ENCODE results near the gene INHBB.

The INHBB gene

DNA sequence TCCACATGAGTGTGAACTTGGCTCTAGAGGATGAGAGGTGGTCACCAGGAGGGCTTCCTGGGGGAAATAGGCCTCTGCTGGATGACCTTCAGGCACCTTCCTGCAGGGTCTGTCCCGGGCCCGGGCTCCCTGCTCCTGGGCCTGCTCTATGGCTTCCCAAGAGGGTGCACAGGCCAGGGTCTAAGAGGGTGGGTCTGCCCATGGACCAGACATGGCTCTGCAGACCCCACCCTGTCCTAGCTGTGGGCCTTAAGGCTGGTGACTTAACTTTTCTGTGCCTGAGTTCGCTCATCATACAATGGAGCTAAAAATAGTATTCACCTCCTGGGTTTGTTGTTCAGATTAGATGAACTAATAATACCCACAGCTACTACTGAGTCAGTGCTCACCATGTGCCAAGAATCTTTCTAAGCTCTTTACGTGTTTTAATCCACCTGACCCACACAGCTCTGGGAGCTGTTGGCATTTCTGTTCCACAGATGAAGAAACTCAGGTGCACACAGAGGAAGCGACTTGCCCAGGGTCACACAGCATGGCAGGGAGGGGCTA, 14.4 kb downstream of the INHBB start:
- no peak for DNase-seq

DNA sequence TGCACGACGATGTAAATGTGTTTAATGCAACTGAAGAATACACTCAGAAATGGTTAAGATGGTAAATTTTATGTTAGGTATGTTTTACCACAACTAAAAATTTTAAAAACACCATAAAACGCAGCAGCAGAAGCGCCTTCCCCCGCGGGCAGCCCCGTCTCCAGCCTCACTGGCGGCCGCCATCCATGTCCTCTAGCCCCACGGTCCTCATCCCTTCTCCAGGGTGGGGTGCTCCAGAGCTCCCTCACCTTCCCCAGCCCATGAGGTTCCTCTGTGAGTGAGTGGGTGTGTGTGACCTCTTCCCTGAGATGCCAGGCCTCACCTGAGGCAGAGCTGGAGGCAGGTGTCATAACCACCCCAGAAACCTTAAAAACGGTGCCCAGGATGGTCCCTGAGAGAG, 17.0 kb downstream of the INHBB start:
- no peak for DNase-seq

DNA sequence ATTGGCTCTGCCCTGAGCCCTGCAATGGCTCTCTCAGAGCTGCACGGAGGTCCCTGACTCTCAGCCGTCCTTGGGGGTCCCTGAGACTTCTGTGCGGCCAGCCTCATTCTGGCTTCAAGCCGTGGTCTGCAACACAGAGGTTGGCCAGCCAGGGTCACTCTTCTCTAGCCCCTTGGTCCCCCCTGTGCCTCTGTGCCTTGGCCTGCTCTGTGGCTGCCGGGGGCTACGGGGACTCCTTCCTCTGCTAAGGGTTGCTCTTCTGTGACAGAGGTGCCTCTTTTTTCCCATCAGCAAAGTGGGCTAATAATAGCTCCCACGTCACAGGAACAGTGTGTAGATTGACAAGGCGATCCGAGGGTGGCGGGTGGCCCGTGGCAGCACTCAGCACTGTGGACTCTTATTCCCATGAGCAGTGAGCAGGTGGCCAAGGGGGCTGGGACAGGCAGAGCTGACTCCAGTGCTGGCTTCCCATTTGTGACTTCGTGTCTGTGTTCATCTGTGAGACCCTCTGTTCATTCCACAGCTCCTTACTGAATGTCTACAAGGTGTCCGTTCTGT, 19.4 kb downstream of the INHBB start:
- DNase-seq: no peak

DNA sequence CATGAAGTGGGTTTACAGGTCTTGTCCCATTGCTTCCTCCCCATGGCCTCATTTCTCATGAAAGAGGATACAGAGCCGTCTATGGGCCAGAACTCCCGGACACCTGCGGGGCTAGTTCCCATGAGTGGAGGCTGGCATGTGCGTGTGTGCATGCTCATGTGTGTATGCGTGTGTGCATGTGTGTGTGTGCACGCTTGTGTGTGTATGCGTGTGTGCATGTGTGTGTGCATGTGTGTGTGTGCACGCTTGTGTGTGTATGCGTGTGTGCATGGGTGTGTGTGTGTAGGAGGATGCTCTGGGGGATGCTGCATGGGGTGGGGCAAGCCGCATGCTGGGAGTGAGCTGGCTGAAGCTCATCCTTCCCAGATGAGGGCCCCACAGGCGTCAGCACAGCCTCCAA, 20.8 kb downstream of the INHBB start:
- no peak for DNase-seq

DNA sequence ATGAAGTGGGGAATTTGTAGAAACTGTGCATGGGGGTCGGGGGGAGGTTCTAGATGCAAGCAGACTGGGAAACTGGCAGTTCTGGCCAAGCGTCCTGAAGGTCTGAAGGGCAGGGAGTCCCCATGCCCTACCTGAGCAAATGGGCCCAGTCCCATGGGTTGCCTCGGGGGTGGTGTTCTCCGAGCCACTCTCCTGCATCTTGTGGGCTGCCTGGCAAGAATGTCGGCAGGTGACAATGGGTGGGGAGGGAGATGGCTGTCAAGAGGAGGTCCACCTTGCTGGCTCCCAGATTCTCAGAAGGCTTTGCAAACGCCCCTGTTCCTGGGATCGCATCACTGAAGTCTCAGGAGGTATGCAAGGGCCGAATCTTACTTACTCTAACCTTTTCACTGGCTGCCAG, 21.3 kb downstream of the INHBB start:
- no peak for DNase-seq

DNA sequence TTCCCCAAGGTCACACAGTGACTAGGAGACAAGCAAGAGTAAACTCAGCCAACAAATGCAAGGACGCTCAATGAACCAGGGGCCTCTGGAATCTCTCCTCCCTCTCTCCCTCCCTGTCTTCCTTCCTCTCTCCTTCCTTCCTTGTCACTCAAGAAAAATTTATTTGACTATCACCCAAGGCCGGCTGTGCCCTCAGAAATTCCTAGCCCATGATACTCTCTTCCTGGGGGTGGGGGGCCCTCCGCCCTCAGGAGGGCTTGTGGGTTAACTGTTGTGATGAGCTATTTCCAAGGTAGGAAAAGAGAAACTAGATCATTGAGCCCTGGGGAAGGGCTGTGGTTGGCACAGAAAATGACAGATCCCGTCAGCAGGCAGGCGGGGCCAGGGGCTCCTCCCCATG, 21.7 kb downstream of the INHBB start:
- DNase-seq: no peak

DNA sequence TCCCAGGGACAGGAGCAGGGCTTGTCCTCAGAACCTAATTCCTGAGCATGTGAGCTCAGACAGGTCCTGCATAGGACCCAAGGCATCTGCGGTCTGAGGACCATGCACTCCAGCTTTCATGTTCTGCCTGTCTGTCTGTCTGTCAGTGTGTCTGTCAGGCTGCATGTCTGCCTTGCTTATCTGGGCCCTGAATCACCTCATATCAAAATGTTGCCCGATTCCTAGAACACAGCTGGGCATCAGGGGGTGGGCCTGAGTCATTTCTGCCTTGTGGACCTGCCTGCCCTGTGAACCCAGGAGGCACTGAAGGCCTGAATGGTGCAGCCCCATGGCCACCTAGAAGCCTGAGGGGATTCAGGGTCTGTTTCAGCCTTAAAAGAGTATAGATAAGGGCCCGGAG, 22.1 kb downstream of the INHBB start:
- no peak for DNase-seq

DNA sequence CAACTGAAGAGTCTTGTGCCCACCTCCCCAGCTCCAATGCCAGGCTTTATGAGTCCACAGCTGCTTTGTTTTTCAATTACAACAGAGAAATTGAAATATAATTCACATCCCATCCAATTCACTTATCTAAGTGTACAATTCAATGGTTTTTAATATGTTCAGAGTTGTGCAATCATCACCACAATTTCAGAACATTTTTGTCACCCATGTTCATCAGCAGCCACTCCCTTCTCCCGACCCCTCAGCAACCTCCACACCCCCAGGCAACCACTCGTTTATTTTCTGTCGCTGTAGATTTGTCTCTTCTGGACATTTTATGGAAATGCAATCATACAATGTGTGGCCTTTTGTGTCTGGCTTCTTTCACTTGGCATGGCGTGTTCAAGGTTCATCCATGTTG, 23.3 kb downstream of the INHBB start:
- no peak for DNase-seq

DNA sequence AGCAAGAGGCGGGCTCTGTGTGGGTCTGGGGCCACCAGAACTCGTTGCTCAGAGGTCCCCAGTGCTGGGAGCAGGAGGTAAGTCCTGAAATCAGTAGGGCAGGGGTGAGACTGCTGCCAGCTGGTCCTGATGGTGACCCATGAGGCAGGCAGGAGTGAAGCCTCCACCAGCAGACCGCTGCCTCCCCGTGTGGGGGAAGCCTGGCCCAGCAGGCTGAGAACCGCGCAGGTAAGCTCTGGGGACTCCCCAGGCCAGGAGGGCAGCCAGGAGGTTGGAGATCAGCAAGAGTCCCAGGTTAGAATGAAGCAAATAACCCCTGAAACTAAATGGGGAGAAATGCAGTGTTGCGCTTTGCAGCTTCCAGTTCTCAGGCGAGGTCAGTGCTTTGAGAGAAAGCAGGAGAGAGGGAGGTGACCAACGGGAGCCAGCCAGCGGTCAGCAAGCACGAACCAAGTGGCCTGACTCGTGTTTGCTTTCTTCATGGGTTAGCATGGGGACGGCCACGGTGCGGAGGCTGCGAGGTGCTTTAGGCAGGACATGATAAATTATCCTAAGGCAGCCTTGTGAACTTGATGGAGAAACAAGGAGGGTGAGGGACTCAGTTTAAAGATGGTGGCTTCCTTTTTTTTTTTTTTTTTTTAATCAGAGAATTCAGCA, 26.2 kb downstream of the INHBB start:
- no peak for DNase-seq

DNA sequence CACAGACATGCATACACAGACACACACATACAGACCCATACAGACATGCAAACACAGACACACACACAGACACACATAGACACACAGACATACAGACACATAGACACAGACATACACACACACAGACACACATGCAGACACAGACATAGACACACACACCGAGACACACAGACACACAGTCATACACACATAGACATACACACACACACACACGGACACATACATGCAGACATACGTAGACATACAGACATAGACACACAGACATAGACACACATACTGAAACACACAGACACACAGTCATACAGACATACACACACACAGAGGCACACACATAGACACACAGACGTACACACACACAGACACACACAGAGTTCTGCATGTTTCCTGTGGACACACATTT, 26.9 kb downstream of the INHBB start:
- DNase-seq: no peak

DNA sequence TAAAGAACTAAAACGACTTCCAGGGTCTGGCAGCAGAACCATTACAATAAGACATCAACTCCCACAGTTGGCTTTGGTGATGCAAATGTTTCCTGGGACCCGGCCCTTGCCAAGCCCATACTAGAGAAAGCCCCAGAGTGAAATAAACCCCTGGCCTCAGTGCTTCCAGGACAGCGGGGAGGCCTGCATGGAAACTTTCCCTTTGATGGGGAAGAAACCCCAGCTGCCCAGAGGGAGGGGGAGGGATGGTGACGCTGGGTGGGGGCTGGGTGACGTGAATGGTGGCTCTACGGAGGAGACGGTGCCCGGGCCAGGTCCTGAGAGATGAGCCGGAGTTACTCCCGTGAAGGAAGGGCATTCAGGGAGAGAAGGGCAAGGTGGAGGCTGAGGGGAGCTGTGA, 27.5 kb downstream of the INHBB start:
- DNase-seq: no peak

DNA sequence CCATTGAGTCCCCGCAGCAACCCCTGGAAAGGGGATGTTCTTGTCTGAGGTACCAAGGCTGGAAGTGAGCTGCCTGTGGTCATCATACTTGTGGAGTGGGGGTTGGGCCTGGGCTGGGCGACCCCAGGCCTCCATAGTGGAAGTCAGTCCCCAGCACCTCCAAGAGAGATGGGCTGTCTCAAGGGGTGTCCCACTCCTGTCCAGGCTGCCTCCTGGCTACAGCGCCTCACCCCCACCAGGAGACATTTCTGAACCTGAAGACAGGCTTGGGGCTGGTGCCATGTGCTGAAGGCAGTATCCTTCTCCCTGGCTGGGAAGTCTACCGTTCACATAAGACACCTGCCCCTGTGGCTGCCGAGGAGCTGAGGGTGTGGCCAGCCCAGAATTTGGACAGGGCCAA, 28.9 kb downstream of the INHBB start:
- no peak for DNase-seq

DNA sequence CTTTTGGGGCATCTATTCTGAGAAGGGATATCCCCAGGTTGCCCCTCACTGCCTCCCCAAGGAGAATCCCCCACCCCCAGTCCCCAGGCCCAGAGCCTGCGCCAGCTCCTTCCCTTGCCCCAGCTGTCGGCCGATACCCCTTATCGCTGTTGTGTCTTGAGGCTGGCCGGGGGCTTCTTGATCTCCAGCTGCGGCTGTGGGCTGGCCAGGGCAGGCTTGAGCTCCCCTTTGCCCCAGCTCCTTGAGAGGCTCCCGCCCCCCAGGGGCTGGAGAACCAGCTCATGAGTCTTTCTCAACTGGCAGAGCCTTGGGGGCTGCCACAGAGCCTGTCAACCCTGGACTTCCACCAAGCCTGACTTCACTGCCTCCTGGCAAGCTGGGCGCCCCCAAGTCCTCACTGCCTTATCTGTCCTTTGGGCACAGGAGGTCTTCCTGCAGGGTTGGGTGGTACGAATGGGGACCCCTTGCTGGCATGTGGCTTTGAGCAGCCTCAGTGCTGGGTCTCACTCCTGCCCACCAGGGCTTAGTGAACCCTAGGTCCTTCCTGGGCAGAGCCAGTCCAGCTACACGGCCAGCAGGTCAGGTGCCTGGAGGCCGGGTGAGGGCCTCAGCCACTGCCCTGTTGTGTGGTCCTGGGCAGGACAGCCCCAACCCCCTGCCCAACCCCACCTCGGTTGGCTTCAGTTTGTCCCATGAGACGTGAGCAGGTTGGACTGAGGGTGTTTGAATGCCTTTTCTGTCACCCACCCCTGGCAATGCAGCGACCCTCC, 29.5 kb downstream of the INHBB start:
- no peak for DNase-seq

DNA sequence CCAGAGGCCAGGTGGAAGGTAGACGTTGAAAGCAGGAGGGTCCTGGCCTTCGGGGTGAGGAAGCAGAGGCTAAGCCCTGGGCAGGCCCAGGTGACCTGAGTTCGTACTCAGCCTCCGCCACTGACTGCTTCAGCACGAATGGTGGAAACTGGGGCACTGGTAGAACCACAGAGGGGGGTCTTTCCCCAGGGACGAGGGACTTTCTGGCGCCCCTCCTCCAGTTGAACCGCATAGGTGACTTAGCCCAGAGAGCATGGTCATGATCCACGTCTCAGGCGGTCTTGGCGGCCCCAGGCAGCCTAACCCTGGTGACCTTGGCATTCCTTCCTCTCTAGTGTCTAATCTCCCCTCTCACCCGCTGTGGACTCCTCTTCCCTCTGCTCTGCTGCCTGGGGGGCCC, 30.2 kb downstream of the INHBB start:
- DNase-seq: no peak

DNA sequence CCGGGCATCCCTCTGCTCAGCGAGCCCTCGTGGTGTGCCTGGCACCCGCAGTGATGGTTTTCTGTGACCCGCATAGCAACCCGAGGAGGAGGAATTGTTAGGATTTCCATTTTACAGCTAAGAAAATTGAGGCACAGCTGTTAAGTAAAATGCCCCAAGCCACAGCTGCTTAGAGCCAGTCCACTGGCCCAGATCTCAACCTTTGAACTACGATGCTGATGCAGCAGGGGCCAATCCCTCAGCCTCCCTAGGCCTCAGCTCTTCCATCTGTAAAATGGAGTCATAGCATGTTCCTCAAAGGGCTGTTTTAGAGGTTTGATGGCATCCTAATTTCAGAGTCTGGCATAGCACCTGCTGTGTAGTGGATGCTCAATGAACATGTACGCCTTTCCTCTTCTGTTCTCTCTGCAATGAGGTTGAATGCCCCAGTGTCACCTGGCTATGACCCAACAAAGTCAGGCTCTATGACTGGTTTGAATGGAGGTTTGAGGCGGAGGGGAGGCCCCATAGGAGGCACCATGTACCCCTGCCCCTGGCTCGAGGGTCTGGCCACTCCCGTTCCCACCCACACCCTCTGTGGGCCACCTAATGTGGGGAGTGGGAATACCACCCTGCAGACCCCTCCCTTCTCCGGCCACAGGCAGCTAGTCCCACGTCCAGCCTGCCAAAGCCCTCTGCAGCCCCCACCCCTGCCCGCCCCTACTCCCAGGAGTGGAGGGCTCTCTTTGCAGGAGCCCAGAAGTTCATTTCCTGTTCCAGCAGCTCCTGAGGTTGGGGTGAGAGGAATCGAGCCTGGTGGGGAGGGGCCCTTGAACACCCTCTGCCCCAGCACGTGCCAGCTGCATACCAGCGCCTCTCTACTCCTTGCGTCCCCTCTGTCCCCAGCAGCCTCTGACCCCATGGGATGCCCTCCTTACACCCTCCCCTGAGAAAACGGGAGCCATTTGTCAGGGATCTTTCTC, 31.0 kb downstream of the INHBB start:
- no peak for DNase-seq

DNA sequence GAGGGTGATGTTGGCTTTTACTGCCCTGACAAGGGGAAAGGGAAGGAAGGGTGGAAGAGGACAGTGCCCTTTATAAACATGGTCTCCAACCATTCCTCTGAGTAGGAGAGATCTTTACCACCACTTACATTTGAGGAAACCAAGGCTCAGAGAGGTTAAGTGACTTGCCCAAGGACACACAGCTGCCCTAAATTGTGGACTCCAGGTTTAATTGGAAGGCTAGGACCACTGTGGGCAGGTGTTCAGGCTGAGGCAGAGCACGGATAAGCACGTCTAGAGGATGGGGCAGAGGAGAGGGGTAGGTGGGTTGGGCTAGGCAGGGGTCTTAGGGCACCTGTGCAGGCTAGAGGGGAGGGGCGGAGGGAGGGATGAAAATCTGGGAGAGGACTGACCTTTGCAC, 32.7 kb downstream of the INHBB start:
- no peak for DNase-seq

DNA sequence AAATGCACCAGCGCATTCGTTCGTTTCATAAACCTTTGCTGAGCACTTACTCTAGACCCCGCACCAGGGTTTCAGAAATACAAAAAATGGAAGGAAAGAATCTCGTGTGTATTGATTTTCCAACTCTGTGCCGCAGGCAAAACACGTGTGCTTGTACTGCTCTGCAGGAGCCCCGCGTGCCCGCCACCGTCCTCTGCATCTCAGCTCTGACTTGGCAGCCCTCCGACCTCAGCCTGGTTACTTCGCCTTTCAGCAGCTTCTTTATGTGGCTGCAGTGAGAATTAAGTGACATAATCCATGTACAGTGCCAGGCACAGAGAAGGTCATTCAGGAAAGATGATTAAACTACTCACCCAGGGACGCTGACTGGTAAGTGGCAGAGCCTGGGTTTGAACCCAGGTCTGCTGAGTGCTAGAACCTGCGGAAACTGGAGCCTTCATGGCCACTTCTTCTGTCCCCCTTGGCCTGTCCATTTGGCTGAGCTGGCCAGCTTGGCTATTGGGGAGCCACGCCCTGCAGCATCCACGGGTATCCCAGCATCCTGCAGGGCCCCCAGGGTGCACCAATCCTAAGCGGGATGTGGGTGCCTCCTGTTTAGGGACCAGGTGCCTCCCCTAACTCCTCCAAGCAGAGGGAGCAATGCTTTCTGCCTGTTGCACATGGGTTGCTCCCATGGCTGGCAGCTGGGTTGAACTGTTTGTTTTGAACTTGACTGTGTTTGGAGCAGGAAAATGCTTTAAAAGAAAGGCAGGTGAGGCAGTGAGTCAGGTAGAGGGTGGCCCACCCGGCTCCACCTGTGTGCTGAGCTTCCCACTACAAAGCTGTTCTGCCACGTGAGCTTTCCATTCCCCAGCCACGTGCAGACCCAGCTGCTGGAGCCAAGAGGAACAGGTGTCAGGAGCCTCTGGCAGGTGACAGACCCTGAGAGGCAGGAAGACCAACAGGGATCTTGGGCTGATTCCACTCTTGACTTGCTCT, 34.3 kb downstream of the INHBB start:
- DNase-seq: no peak

DNA sequence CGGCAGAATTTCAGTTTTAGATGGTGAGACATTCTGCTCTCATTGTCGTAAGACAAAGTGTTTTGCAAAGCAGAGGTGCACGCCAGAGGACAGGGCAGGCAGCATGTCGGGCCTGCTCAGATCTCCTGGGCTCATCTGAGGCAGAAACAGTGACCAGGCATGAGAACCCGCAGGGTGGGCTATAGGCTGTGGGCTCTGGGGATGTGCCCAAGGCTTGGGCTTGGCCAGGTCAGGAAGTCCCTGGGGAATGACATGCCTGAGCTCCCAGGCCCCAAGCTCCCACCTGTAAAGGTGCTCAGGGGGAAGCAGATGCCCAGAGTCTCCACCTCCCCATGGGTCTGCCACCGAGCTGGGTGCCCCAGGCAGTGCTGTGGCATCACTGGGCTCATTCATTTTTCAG, 35.3 kb downstream of the INHBB start:
- no peak for DNase-seq

DNA sequence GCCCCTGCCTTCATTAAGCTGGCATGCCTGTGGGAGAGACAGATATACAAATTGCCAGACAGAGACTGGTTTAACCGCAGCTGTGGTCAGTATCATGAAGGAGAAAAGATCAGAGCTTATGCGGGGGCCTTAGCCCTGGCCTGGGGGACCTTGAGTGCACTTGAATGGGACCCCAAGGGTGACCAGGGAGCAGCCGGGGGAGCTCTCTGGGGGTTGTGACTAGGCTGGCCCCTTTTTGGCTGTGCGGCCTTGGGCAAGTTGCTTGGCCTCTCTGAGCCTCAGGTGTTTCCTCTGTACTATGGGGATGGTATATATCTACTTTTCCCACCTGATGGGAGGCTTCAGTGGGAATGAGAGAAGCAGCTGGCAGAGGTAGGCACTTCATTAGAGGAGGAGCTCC, 35.7 kb downstream of the INHBB start:
- no peak for DNase-seq

DNA sequence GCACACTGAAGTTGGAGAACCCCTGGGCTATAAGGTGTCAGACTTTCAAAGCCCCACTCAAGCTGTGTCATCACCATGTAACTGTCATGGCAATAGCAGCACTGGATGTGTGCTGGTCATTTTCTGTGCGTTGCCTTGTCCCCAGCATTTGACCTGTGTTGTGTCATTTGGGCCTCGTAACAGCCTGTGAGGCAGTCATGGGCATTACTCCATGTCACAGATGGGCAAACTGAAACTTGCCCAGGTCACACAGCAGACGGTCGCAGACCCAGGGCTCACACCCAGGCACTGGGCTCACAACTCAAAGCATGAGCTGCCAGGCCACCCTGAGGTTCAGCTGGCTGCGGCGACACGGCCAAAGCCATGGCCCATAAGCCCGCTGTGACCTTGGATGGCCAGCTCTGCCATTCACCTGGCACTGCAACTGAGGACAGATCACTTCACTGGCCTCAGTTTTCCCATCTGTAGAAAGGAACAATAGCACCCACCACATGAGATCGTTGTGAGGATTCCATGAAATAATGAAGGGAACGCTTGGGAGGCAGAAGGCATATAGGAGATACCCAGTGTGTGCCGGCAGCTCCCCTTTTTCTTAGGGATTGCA, 36.7 kb downstream of the INHBB start:
- no peak for DNase-seq

DNA sequence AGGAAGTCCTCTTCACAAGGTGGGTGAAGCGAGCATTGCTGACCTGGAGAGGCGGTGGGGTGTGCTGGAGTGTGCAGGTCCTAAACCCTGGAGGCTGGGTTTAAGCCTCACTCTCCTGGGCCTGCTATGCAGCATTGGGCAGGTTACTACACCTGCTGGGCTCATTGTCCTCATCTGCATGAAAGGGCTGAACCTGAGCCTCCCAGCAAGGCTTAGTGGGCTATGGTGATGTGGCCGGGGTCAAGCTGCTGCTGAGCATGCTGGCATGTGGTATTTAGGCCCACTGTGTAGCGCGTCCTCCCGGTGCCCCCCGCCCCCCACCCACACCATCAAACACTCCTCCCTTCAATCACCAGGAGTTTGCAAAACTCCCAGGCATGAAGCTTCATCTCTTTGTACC, 37.3 kb downstream of the INHBB start:
- DNase-seq: no peak

Data from NCI-H1694 (cell line).